ENCODE data around the gene PRRG1. TPM values are rescaled to one million over a fixed set of nuclear protein-coding genes. Genes with fewer than 3 reads are reported as not detected.

Gene PRRG1
- total RNA-seq, 1 donor from 2014 or later, result 8.0 TPM

- no peak for TF ChIP-seq CTCF (conservative IDR thresholded peaks at IDR 0.05)
- Mint-ChIP-seq H3K4me3 (no peak overlapping the region), H3K27ac (ENCODE audit: unreplicated experiment) (no peak overlapping the region), H3K9me3 (peaks cover 23% of the 10 kb centered on the region), H3K4me1 (no peaks in the 10 kb centered on the region), H3K36me3 (ENCODE audit: low read depth) (peaks cover 19% of the 10 kb centered on the region), H3K27me3 (ENCODE audit: low read depth) (no peaks in the 10 kb centered on the region)
- DNase-seq (ENCODE audit: low read depth, low spot score), result no peak
These were observed 39.2 kb downstream of the PRRG1 start for GRCh38 chrX:37388413-37388812.

- Mint-ChIP-seq H3K36me3 (ENCODE audit: low read depth) (peaks cover 9% of the 10 kb centered on the region), H3K4me3 (no peak overlapping the region), H3K9me3 (peaks cover 2% of the 10 kb centered on the region), H3K27me3 (ENCODE audit: low read depth) (no peaks in the 10 kb centered on the region), H3K27ac (ENCODE audit: unreplicated experiment) (no peak overlapping the region), H3K4me1 (peaks cover 17% of the 10 kb centered on the region)
- TF ChIP-seq CTCF (conservative IDR thresholded peaks at IDR 0.05), result no peak
- DNase-seq (ENCODE audit: low read depth, low spot score), result no peak
These were observed 56.8 kb downstream of the PRRG1 start for GRCh38 chrX:37405956-37406355.

- Mint-ChIP-seq H3K27me3 (ENCODE audit: low read depth) (no peaks in the 10 kb centered on the region), H3K4me3 (no peak overlapping the region), H3K27ac (ENCODE audit: unreplicated experiment) (no peak overlapping the region), H3K9me3 (peaks cover 2% of the 10 kb centered on the region), H3K4me1 (peaks cover 17% of the 10 kb centered on the region), H3K36me3 (ENCODE audit: low read depth) (peaks cover 9% of the 10 kb centered on the region)
- no peak for DNase-seq (ENCODE audit: low read depth, low spot score)
- TF ChIP-seq CTCF (conservative IDR thresholded peaks at IDR 0.05), result no peak
These were observed 58.6 kb downstream of the PRRG1 start for GRCh38 chrX:37407736-37408135.

GRCh38 chrX:37409278-37409677 lies 60.1 kb downstream of the PRRG1 start:
- H3K9me3 Mint-ChIP-seq, result peaks cover 8% of the 10 kb centered on the region
- peaks cover 17% of the 10 kb centered on the region for H3K4me1 Mint-ChIP-seq
- H3K27me3 Mint-ChIP-seq (ENCODE audit: low read depth), result no peaks in the 10 kb centered on the region
- peaks cover 17% of the 10 kb centered on the region for H3K36me3 Mint-ChIP-seq (ENCODE audit: low read depth)
- H3K27ac Mint-ChIP-seq (ENCODE audit: unreplicated experiment), result no peak overlapping the region
- H3K4me3 Mint-ChIP-seq, result no peak overlapping the region
- no peak for DNase-seq (ENCODE audit: low read depth, low spot score)
- TF ChIP-seq CTCF (conservative IDR thresholded peaks at IDR 0.05), result no peak

DNA sequence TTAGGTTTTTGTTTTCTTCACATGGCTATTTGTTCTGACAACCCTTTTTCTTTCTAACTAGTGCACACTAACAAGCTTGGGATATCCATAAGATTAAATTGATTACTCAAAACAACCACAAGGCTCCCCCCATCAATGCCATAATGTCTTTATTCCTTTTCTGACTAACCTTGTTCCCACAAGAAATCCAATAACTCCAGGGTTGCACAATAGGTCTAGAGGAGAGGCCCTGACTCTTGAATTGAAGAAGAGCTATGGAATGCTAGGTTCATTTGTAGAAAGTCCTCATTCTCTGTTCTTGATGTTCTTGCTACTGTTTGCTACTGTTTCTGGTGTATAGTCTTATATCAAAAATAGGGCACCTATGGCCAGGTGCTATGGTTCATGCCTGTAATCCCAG lies 71.0 kb downstream of the PRRG1 start:
- H3K4me1 Mint-ChIP-seq, result no peaks in the 10 kb centered on the region
- H3K27me3 Mint-ChIP-seq (ENCODE audit: low read depth), result no peaks in the 10 kb centered on the region
- TF ChIP-seq CTCF (conservative IDR thresholded peaks at IDR 0.05), result no peak
- H3K9me3 Mint-ChIP-seq, result no peaks in the 10 kb centered on the region
- H3K4me3 Mint-ChIP-seq, result no peak overlapping the region
- no peak for DNase-seq (ENCODE audit: low read depth, low spot score)
- no peak overlapping the region for H3K27ac Mint-ChIP-seq (ENCODE audit: unreplicated experiment)
- H3K36me3 Mint-ChIP-seq (ENCODE audit: low read depth), result no peaks in the 10 kb centered on the region

- no peaks in the 10 kb centered on the region for H3K27me3 Mint-ChIP-seq (ENCODE audit: low read depth)
- TF ChIP-seq CTCF (conservative IDR thresholded peaks at IDR 0.05), result no peak
- no peak overlapping the region for H3K27ac Mint-ChIP-seq (ENCODE audit: unreplicated experiment)
- DNase-seq (ENCODE audit: low read depth, low spot score), result no peak
- H3K4me3 Mint-ChIP-seq, result no peak overlapping the region
- peaks cover 5% of the 10 kb centered on the region for H3K36me3 Mint-ChIP-seq (ENCODE audit: low read depth)
- no peaks in the 10 kb centered on the region for H3K4me1 Mint-ChIP-seq
- H3K9me3 Mint-ChIP-seq, result no peaks in the 10 kb centered on the region
These were observed 71.6 kb downstream of the PRRG1 start for GRCh38 chrX:37420756-37421155.
